ENCODE measurements around the gene VASH2.

DNA sequence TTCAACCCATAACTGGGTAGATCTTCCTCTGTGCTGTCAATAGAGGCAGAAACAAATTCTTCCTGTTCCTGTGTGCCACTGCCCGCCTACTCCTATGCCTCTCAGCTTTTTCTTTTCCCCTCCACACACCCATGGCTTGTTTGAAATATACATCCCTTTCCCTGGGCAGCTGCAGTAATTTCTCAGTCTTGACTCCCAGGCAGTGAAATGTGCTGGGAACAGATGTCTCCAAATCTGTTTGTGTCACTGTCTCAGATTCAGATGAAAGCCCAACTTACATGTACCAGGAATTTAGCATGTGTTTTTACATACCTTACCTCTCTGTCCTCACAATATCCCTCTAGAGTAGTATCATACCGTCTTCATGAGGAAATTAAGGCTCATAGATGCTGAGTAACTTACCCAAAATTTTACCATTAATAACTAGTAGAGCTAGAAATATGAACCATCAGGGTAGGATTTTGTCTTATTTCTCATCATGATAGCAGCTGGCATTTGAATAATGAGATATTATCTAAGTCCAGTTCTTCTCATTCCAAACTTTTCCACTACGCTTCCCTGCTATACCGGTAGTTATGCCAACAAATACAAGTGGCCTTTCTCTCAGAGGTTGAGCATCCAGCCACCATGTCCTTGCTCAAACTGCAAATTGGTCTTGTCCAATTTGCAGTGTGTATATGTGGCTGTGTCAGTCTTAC lies 4.7 kb upstream of the VASH2 start:
- TF ChIP-seq, protein P1, sequence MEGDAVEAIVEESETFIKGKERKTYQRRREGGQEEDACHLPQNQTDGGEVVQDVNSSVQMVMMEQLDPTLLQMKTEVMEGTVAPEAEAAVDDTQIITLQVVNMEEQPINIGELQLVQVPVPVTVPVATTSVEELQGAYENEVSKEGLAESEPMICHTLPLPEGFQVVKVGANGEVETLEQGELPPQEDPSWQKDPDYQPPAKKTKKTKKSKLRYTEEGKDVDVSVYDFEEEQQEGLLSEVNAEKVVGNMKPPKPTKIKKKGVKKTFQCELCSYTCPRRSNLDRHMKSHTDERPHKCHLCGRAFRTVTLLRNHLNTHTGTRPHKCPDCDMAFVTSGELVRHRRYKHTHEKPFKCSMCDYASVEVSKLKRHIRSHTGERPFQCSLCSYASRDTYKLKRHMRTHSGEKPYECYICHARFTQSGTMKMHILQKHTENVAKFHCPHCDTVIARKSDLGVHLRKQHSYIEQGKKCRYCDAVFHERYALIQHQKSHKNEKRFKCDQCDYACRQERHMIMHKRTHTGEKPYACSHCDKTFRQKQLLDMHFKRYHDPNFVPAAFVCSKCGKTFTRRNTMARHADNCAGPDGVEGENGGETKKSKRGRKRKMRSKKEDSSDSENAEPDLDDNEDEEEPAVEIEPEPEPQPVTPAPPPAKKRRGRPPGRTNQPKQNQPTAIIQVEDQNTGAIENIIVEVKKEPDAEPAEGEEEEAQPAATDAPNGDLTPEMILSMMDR (IDR thresholded peaks at IDR 0.05 in 4 of 5, conservative IDR thresholded peaks at IDR 0.05 in 1 of 5): no peak
- no peak for TF ChIP-seq POLR2A (IDR thresholded peaks at IDR 0.05)

All from gastrocnemius medialis (tissue), 4 donors.